ENCODE data around the gene DLGAP4. TPM values are rescaled to one million over a fixed set of nuclear protein-coding genes. Genes with fewer than 3 reads are reported as not detected.

Gene DLGAP4
- total and polyA plus RNA-seq, 2 of the 8 experiments (the other 6 are each of a cell fraction or from before 2014, with no cell fraction given): 41.2 to 57.2 TPM

- TF ChIP-seq CTCF (IDR thresholded peaks at IDR 0.05; ENCODE audit: control extremely low read depth in 1 of 3, insufficient read depth in 1 of 3, low read depth in 1 of 3, low read length in 3 of 3) (peak in 2 of 3 experiments; percentile 8 to 13; a peak in 2 of 4 replicates), NANOG (IDR thresholded peaks at IDR 0.05; ENCODE audit: insufficient read depth, low read depth, low read length, poor library complexity, severe bottlenecking) (no peak), PHF8 (conservative IDR thresholded peaks at IDR 0.05; ENCODE audit: low read depth, low read length) (no peak)
Measured at GRCh38 chr20:36374995-36375394, 68.9 kb downstream of the DLGAP4 start (continued).

Measured in H1 (cell line).